HepG2 (cell line): ENCODE results near the gene CYP2W1. TPM values are rescaled to one million over a fixed set of nuclear protein-coding genes. Genes with fewer than 3 reads are reported as not detected.

Experiments
- ELF3 ChIP-seq: IDR thresholded peaks from 2 replicates; pipeline ENCODE4 v1.6.1; 2016; ENCODE audit warnings: missing genetic modification reagents, missing compliant biosample characterization
- GATAD2A ChIP-seq: IDR thresholded peaks from 2 replicates; pipeline ENCODE4 v1.6.1; 2016
- GPBP1L1 ChIP-seq: sonication (generic); formaldehyde crosslinking; IDR thresholded peaks from 2 replicates; pipeline ENCODE4 v1.5.0; 2020; ENCODE audit warnings: mild to moderate bottlenecking, missing genetic modification reagents
- HOXA7 ChIP-seq: sonication (generic); formaldehyde crosslinking; IDR thresholded peaks from 2 replicates; pipeline ENCODE4 v1.8.1; 2022; ENCODE audit warnings: mild to moderate bottlenecking, missing genetic modification reagents, moderate library complexity
- MED8 ChIP-seq: sonication (generic); formaldehyde crosslinking; IDR thresholded peaks from 2 replicates; pipeline ENCODE4 v1.8.1; 2023; ENCODE audit warnings: mild to moderate bottlenecking, missing genetic modification reagents; ENCODE audit not compliant: insufficient replicate concordance
- PHF21A ChIP-seq: sonication (generic); formaldehyde crosslinking; IDR thresholded peaks from 2 replicates; pipeline ENCODE4 v1.5.0; 2020; ENCODE audit warnings: mild to moderate bottlenecking, missing genetic modification reagents
- SKIL ChIP-seq: sonication (generic); formaldehyde crosslinking; IDR thresholded peaks from 2 replicates; pipeline ENCODE4 v1.8.0; 2022; ENCODE audit warnings: missing genetic modification reagents, mild to moderate bottlenecking, moderate library complexity, borderline replicate concordance
- TOE1 ChIP-seq: sonication (generic); formaldehyde crosslinking; IDR thresholded peaks from 2 replicates; pipeline ENCODE4 v1.4.0; 2020; ENCODE audit warnings: mild to moderate bottlenecking, missing genetic modification reagents
- ZBTB42 ChIP-seq: sonication (generic); formaldehyde crosslinking; IDR thresholded peaks from 2 replicates; pipeline ENCODE4 v1.5.0; 2020; ENCODE audit warnings: mild to moderate bottlenecking, missing genetic modification reagents
- ZNF407 ChIP-seq: sonication (generic); formaldehyde crosslinking; IDR thresholded peaks from one replicate; pipeline ENCODE4 v1.5.1; 2020; ENCODE audit warnings: mild to moderate bottlenecking, missing genetic modification reagents; ENCODE audit errors: not compliant biosample characterization
- ZNF570 ChIP-seq: sonication (generic); formaldehyde crosslinking; IDR thresholded peaks from 2 replicates; pipeline ENCODE4 v1.4.0; 2020; ENCODE audit warnings: mild to moderate bottlenecking, missing genetic modification reagents, borderline replicate concordance
- ZNF644 ChIP-seq: IDR thresholded peaks from 2 replicates; pipeline ENCODE4 v1.6.1; 2016; ENCODE audit warnings: low read depth
- ZNF691 ChIP-seq: sonication (generic); formaldehyde crosslinking; IDR thresholded peaks from 2 replicates; pipeline ENCODE4 v1.4.0; 2020; ENCODE audit warnings: missing genetic modification reagents, low read depth, mild to moderate bottlenecking, borderline replicate concordance
- ZNF777 ChIP-seq: sonication (generic); formaldehyde crosslinking; IDR thresholded peaks from 2 replicates; pipeline ENCODE4 v1.4.0; 2020; ENCODE audit warnings: missing genetic modification reagents
- polyA plus RNA-seq, 8 experiments: library from polyadenylated mRNA; depleted of rRNA in 3 of 8; stranded (reverse) in 7 of 8; unstranded in 1 of 8; fragments of >200 nt; fragmentation: Illumina TruSeq in 4 of 8; extraction: Trizol in 4 of 8; gene quantifications; 2 replicates each; pipeline versions ENCODE4 v1.2.1 to v1.2.3, GENCODE V29; 2011 to 2016; ENCODE audit warnings: low read depth in 4 of 8, missing spikeins in 1 of 8, mixed read lengths in 1 of 8; ENCODE audit not compliant: insufficient read depth in 1 of 8
- total RNA-seq, 5 experiments: library from RNA; depleted of rRNA; stranded (reverse); fragments of >200 nt; fragmentation: Illumina TruSeq; extraction: Trizol; gene quantifications; 2 replicates each; pipeline ENCODE4 v1.2.3, GENCODE V29; 2016; ENCODE audit warnings: low read depth in 1 of 5

The CYP2W1 gene
- total and polyA plus RNA-seq, 2 of the 13 experiments (the other 11 are each of a cell fraction or from before 2014, with no cell fraction given): 19.5 to 31.7 TPM

- TF ChIP-seq SKIL (0 out of 2 replicates have a peak, but pooled peaks have one; percentile 67), ELF3 (CRISPR knock-in tag) (peak; percentile 66; the same call in 1 of the 2 replicates), ZNF570 (CRISPR knock-in tag) (peak; percentile 58; the same call in 1 of the 2 replicates), ZNF644 (CRISPR knock-in tag) (no peak), ZBTB42 (no peak), ZNF777 (CRISPR knock-in tag) (peak; percentile 61), PHF21A (peak; percentile 95), ZNF407 (no peak), GPBP1L1 (no peak), HOXA7 (CRISPR knock-in tag) (no peak), MED8 (peak; percentile 91), TOE1 (CRISPR knock-in tag) (peak; percentile 34; the same call in 1 of the 2 replicates), ZNF691 (CRISPR knock-in tag) (peak; percentile 88), GATAD2A (CRISPR knock-in tag) (peak; percentile 95)
Observed at GRCh38 chr7:992709-993607, 10.0 kb downstream of the CYP2W1 start (continued).
